Thymus (tissue), 11 donors: Measurements from ENCODE around the gene ITGB2. TPM values are rescaled to one million over a fixed set of nuclear protein-coding genes. Genes with fewer than 3 reads are reported as not detected.

Experiments
- DNase-seq, 9 donors: peaks; one replicate each; pipeline ENCODE4 v3.0.0-alpha.2; 2013; ENCODE audit warnings: low spot score in 9 of 9, low read depth in 6 of 9, missing footprints in 1 of 9
- H3K27ac ChIP-seq, 2 donors: one replicate each; pipeline ENCODE4 v1.5.1; 2013; ENCODE audit warnings: control low read depth in 1 of 2, low read depth in 1 of 2, low read length in 1 of 2, mild to moderate bottlenecking in 1 of 2, moderate library complexity in 1 of 2
- H3K27me3 ChIP-seq, 2 donors: one replicate each; pipeline ENCODE4 v1.5.1; 2013; ENCODE audit warnings: low read length in 1 of 2; ENCODE audit not compliant: control insufficient read depth in 2 of 2, insufficient read depth in 1 of 2
- H3K36me3 ChIP-seq, 2 donors: one replicate each; pipeline ENCODE4 v1.5.1; 2013; ENCODE audit warnings: low read length in 1 of 2, mild to moderate bottlenecking in 1 of 2, moderate library complexity in 1 of 2; ENCODE audit not compliant: control insufficient read depth in 2 of 2, insufficient read depth in 2 of 2
- H3K4me1 ChIP-seq, 2 donors: one replicate each; pipeline ENCODE4 v1.5.1; 2013; ENCODE audit warnings: low read length in 2 of 2; ENCODE audit not compliant: control insufficient read depth in 2 of 2, insufficient read depth in 2 of 2
- H3K4me3 ChIP-seq, 2 donors: one replicate each; pipeline ENCODE4 v1.5.1; 2013; ENCODE audit warnings: low read length in 2 of 2, control low read depth in 1 of 2, mild to moderate bottlenecking in 1 of 2
- H3K9me3 ChIP-seq, 2 donors: one replicate each; pipeline ENCODE4 v1.5.1; 2013; ENCODE audit warnings: low read length in 1 of 2, mild to moderate bottlenecking in 1 of 2; ENCODE audit not compliant: control insufficient read depth in 2 of 2, insufficient read depth in 1 of 2
- WGBS: extraction: QIAGEN DNeasy Blood & Tissue Kit; methylation state at CpG from one replicate; pipeline ENCODE4 v1.1.7; 2013; 5-methylcytosine and 5-hydroxymethylcytosine counted together
- polyA plus RNA-seq: library from polyadenylated mRNA; stranded (reverse); fragments of 200-250 nt; gene quantifications from one replicate; pipeline ENCODE4 v1.2.3, GENCODE V29; 2013
- total RNA-seq: library from RNA; stranded (reverse); fragments of 120-200 nt; gene quantifications from one replicate; pipeline ENCODE4 v1.2.4, GENCODE V29; 2013
- donor health status: healthy.

Gene ITGB2
- total and polyA plus RNA-seq, 2 donors = 104 to 134 TPM

DNA sequence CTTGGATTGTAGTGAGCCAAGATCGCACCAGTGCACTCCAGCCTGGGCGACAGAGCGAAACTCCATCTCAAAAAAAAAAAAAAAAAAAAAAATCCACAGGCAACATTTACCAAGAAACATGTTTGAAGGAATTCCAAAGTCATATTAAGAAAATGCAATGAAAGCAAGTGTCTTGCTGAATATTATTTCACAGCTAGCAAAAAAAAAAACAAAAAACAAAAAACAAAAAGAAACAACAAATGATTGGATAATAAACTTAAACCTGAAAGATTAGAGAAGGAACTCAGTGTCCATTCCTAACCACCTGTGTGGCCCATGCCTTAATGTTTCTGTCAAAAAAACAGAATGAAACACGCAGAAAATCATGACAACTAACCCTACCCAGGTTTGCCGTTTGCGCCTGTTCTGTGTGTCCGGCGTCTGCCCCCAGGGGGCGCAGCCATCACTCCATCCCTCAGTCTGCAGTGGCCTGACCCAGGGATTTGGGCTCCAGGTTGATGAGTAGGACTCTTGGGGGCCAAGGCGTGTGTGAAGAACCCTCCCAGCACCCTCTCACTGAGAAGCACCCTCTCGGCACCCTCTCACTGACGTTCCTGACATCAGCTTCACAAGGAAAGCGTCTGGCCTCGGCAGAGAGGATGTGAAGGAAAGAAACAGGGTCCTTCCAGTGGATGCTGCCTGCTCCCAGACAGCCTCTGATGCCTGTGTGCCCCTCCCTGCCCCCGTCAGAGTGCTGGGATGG lies 28.0 kb downstream of the ITGB2 start:
- Histone ChIP-seq H3K36me3 (peaks cover 65 to 73% of the 10 kb centered on the region in 2 donors), H3K9me3 (peaks cover 2 to 6% of the 10 kb centered on the region in 2 donors), H3K4me1 (no peaks in the 10 kb centered on the region), H3K4me3 (no peak overlapping the region), H3K27ac (no peak overlapping the region), H3K27me3 (no peaks in the 10 kb centered on the region)
- WGBS = 57% methylated on average over 15 of the region's 15 CpGs
- peak in 6 of 9 donors; percentile 54 to 86 (median 73) for DNase-seq

DNA sequence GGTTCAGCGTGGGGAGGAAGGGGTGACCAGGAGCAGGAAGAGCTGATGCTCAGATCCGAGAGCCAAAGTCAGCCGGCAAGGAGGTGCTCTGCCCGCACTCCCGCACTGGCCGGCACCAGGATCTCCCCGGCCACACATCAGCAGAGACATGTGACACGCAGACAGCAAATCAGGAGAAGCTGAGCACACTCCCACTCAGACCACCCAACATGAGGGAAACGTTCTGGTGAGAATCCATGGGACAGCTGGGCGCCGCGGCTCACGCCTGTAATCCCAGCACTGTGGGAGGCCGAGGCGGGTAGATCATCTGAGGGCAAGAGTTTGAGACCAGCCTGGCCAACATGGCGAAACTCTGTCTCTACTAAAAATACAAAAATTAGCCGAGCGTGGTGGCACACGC lies 28.6 kb downstream of the ITGB2 start:
- peaks cover 2 to 6% of the 10 kb centered on the region in 2 donors for H3K9me3 ChIP-seq
- no peak for DNase-seq
- WGBS = 94% methylated on average over 19 of the region's 19 CpGs
- H3K4me3 ChIP-seq = no peak overlapping the region
- H3K4me1 ChIP-seq = no peaks in the 10 kb centered on the region
- no peak overlapping the region for H3K27ac ChIP-seq
- peaks cover 65 to 72% of the 10 kb centered on the region in 2 donors for H3K36me3 ChIP-seq
- no peaks in the 10 kb centered on the region for H3K27me3 ChIP-seq

DNA sequence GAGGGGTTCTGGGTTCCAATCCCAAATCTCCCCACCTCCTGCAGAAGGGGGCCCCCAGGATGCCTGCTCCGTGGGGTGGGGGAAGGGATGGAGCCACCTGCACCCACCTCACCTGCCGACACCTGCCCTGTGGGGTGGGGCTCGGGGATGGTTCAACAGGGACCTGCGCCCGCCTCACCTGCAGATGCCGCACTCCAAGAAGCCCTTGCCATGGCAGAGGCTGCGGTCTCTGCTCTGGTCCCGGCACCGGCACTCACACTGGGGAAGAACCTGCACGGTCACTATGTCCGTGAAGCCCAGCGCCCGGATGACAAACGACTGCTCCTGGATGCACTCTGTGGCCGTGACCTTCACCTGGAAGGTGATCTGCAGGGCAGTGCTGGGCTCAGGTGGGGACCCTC lies 29.1 kb downstream of the ITGB2 start:
- Histone ChIP-seq H3K9me3 (peaks cover 2 to 6% of the 10 kb centered on the region in 2 donors), H3K36me3 (peaks cover 65 to 72% of the 10 kb centered on the region in 2 donors), H3K27ac (no peak overlapping the region), H3K4me3 (no peak overlapping the region), H3K4me1 (no peaks in the 10 kb centered on the region), H3K27me3 (no peaks in the 10 kb centered on the region)
- WGBS = 98% methylated on average over 15 of the region's 15 CpGs
- no peak for DNase-seq

DNA sequence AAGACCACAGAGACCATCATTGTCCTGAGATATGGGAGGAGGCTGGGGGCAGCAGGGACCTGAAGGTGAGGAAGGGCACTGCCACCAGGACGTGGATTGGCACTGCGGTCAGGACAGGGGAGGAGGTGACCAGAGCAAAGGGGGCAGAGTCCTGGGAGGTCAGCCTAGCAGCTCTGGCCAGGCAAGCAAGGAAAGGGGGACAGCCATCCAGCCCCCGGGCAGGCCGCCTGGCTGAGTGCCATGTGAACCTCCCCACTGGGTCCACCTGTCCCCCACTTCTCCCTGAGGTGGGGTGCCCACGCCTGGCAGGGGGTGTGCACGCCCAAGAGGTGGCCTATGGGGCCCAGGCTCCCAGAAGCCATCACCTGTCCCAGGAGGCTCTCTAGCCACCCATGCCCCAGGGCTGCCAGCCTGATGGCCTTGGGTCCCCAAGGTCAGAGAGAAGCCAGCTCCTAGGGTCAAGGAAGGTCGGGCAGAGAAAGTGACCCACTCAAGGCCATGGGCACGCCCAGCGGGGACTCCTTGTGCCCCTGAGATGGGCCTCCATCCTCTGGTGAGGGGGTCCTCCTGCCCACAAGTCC lies 29.6 kb downstream of the ITGB2 start:
- no peaks in the 10 kb centered on the region for H3K4me1 ChIP-seq
- H3K27ac ChIP-seq = no peak overlapping the region
- no peak for DNase-seq
- WGBS = over 99% methylated on average over 9 of the region's 9 CpGs
- H3K4me3 ChIP-seq = no peak overlapping the region
- peaks cover 2 to 6% of the 10 kb centered on the region in 2 donors for H3K9me3 ChIP-seq
- peaks cover 66 to 73% of the 10 kb centered on the region in 2 donors for H3K36me3 ChIP-seq
- H3K27me3 ChIP-seq = no peaks in the 10 kb centered on the region

DNA sequence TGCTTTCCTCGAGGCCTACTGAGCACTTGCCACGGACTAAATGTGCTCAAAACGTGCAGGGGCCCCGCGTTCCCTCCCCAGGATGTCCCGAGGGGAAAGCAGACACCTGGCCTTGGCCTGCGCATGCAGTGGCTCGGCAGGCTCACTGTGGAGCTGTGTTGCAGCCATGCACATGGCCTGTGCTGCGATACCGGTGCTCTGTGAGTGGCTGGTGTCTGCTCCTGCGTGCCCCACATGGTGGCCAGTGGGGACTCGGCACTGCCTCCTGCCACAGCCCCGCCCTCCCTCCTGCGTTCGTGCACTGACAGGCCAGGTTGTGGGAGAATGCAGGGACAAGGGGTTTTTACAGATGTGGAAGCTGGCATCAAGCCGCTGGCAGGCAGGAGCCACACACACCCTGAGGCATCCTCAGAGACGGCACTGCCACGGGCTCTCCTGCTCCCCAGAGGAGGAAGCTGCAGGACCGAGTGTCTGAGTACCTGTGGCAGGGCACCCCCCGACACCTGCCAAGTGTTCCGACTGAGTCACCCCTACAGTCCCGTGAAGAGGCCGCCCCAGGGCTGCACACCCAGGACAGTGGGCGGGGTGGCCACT lies 30.3 kb downstream of the ITGB2 start:
- H3K4me1 ChIP-seq = no peaks in the 10 kb centered on the region
- no peak overlapping the region for H3K27ac ChIP-seq
- 95% methylated on average over 24 of the region's 24 CpGs for WGBS
- H3K9me3 ChIP-seq = peaks cover 0 to 6% of the 10 kb centered on the region in 2 donors
- DNase-seq = no peak
- H3K36me3 ChIP-seq = peaks cover 69 to 76% of the 10 kb centered on the region in 2 donors
- no peak overlapping the region for H3K4me3 ChIP-seq
- H3K27me3 ChIP-seq = no peaks in the 10 kb centered on the region

DNA sequence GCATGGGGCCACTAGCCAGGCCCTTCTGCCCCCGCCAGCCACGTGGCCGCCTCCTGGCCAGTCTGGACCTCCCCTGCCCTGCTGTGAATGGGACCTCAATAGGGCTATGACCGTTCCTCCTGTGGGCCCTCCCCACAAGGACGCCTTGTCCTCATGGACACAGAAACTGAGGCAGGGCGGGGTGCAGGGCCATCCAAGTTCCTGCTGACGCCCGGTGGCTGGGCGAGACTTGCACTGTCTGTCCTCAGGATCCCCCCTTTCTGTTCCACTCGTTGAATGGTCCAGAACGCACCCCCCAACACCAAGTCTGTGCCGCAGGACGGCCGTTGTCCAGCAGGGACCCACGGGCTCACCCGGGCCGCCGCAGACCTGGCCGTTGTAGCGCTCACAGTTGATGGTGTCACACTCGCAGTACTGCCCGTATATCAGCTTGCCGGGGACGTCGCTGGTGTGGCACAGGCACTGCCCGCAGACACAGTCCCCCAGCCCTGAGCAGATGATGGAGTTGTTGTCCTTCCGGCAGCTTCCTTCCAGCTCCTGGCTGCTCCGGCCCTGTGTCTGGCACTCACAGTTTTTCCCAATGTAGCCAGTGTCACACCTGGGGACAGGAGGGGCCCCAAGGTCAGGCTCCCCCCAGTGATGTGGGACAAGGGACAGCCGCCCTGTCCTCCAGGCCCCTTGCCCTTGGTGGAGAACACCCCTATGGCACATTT lies 30.9 kb downstream of the ITGB2 start:
- Histone ChIP-seq H3K4me3 (no peak overlapping the region), H3K4me1 (no peaks in the 10 kb centered on the region), H3K36me3 (peaks cover 68 to 74% of the 10 kb centered on the region in 2 donors), H3K9me3 (peaks cover 0 to 6% of the 10 kb centered on the region in 2 donors), H3K27ac (no peak overlapping the region), H3K27me3 (no peaks in the 10 kb centered on the region)
- DNase-seq = no peak
- WGBS = 98% methylated on average over 29 of the region's 29 CpGs

DNA sequence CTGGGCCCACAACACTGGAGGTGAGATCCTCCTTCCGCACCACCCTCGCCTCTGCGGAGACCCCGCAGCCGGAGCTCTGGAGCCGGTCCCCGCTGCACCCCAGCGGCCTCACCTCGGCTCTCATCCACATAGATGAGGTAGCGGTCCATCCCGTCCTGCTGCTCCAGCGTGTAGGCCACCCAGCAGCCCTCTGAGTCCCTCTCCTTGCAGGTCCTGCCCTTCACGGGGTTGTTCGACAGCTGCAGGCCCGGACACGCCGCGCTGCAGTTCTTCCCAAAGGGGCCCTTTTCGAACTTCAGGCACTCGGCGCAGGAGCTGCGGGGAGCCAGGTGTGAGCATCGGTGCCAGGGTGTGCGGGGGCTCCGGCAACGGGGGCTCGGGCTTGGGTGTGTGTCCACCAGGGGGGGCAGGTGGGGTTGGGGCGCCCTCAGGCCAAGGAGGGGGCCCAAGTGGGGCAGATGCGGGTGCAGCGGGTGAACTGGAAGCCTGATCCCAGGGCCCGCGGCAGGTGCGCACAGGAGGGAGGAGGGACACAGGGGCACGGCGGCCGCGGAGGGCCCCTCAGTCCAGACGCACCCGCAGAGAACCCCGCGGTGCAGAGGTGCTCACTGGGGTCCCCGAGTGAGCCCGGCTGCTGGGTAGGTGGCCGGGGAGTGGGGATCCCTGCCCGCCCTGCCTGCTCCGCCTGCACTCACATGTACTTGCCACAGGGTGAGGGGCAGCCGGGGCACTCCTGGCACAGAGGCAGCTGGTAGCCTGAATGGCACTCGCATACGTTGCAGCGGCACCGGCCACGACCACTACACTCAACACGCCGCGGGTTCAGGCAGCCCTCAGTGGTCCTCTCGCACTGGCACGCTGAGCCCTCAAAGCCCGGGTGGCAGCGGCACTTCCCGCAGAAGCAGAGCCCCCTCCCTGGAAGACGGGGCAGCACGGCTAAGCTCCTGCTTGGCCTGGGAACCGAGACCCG lies 31.8 kb downstream of the ITGB2 start:
- WGBS = 96% methylated on average over 64 of the region's 64 CpGs
- no peak for DNase-seq
- H3K4me3 ChIP-seq = no peak overlapping the region
- peaks cover 0 to 6% of the 10 kb centered on the region in 2 donors for H3K9me3 ChIP-seq
- peaks cover 64 to 65% of the 10 kb centered on the region in 2 donors for H3K36me3 ChIP-seq
- no peaks in the 10 kb centered on the region for H3K4me1 ChIP-seq
- H3K27me3 ChIP-seq = no peaks in the 10 kb centered on the region
- no peak overlapping the region for H3K27ac ChIP-seq

DNA sequence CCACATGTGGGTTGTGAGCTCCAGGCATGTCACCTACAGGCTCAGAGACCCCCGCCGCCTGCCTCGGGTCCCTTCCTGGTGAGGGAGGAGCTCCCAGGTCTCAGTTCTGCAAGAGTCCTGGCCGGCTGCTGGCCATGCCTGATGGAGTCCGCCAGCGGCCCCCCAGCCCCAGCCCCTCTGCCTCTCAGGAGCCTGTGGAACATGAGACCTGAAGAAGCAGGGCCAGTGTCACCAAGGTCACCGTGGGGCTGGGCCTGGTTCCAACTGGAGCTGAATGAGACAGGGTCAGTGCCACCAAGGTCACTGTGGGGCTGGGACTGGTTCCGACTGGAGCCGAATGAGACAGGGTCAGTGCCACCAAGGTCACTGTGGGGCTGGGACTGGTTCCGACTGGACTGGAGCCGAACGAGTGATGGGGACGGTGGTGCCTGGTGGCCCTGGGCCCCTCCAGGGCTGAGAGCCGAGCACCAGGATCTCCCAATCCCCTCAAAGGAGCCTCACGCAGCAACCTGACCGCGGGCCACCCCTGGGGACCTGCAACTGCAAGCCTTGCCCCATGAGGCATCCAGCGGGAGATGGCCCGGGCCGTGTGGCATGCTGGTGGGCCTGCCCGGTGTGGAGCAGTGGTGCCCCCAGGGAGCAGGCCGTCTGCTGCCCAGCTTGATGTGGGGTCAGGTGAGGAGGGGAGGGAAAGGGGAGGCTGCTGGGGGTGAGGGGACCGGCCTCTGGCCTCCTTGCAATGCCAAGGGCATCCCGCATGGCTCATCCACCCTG lies 32.7 kb downstream of the ITGB2 start:
- H3K27ac ChIP-seq = no peak overlapping the region
- H3K36me3 ChIP-seq = peaks cover 64 to 65% of the 10 kb centered on the region in 2 donors
- no peak for DNase-seq
- WGBS = 98% methylated on average over 24 of the region's 24 CpGs
- peaks cover 0 to 2% of the 10 kb centered on the region in 2 donors for H3K9me3 ChIP-seq
- H3K4me1 ChIP-seq = no peaks in the 10 kb centered on the region
- H3K4me3 ChIP-seq = no peak overlapping the region
- H3K27me3 ChIP-seq = no peaks in the 10 kb centered on the region
